NCI-H2196 (cell line): Measurements from ENCODE around the gene MFNG.
"Not testable (repeated sequence)": the region's sequence is repeated elsewhere in the genome, so short reads cannot be mapped to it uniquely, and the experiment has no call there.

Experiments used
- DNase-seq: peaks from one replicate; lab custom pipeline; 2025; ENCODE audit not compliant: unreplicated experiment; lab: John Stamatoyannopoulos, UW

The MFNG gene

DNA sequence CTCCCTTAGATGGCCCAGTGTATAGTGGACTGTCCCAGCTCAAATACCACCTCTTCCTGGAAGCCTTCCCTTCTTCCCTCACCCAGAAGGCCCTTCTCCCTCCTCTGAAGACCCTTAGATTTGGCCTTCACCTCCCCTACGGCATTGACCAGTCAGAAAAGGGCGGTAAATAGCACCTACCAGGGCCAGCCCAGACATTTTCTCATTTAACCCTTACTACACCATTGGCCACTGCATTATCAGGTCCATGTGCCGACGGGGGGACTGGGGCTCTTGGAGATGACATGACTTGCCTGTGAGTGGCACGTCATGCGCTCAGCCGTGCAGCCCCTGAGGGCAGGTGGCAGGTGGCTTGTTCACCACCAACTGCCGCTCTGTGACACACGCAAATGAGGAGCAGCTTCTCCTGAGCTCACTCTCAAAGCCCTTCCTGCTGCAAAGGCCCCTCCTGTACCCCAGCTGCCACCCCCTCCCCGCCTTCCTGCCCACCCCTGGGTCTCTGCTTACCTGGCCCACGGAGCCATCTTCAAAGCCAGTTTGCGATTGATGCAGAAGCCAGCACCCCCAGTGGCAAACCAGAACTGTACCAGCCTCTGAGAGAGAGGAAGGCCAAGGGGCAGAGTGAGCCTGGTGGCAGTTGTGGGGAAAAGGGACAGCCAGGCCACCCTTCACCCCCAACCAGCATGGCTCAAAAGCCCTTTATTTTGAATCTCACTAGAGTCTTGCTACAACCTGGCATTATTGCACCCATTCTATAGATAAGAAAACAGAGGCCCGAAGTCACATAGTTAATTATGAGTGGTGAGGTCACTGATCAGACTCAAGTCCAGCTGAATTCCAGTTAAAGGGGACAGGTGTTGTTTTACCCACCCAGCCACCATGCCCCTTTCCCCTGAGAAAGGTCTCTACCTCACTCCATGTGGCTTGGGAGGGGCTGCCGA is 9.5 kb downstream of the MFNG start:
- DNase-seq = no peak

DNA sequence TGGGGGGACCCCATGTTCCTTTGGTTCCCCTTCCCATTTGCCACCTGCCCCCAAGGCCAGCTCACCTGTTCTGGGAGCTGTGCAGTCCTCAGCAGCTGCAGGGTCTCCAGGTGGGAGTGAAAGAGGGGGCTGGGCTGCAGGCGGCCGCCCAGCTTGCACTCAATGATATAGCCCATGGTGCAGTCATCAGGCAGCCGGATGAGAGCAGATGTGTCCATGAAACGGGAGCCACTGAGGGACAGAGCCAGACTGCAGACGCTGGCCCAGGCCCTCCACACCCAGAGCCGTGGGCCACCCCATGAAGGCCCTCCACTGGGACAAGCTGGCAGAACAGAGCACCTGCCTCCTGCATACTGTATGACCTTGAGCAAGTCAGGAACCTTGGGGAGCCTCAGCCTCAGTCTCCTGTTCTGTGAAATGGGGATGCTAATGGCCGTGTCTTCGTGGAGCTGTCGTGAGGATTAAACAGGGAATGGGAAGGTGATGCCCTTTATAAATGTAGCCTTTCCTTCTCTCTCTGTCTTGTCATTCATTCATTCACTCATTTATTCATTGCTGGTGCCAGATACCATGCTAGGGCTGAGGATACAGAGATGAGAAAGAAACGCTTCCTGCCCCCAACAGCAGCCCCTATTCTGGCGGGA is 11.6 kb downstream of the MFNG start:
- DNase-seq = no peak

DNA sequence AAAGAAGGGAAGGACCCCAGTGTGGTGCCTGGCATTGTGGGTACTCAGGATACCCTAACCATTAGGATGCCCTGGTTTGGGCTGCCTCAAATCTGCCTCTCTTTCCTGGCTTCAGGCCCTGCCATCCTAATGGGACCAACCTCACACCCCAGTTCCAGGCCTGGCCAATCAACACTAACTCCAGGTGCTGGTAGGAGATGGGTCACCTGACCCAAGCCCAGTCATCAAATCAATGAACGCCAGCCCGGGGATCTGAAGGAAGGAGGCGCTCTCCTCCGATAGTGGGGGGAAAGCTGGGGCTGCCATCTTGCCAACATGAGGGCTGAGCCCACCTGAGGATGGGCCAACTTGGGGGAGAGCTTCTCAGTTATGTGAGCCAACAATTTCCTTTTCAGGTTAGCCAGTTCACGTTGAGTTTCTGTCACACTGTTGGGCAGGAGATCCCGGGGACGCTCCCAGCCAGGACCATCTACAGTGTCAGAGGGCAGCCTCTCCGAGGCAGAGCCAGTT is 12.7 kb downstream of the MFNG start:
- no peak for DNase-seq

DNA sequence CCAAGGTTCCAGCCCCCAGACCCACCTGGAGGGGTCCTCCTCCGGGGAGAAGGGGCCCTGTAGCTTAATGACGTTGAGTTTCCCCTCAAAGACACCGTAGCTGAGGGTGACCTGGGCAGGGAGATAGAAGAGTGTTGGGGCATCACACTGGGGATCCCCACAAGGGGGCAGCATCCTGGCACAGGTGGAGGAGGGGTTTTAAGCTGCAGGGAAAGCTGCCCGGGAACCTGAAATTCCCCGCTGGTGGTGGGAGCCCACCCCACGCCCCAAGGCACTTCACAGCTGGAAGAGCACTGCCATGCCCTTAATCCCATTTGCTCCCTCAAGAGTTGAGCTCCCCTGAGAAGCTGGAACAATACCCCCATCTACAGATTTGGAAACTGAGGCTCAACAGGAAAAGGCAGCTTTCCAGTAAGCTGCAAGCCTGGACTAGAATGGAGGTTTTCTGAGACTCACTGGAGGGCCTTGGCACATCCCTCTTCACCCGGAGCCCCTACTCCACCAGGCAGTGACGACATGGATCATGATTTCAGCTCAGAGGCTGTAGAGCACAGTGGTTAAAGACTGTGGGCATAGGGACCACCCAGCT is 13.7 kb downstream of the MFNG start:
- DNase-seq = peak; percentile 7

DNA sequence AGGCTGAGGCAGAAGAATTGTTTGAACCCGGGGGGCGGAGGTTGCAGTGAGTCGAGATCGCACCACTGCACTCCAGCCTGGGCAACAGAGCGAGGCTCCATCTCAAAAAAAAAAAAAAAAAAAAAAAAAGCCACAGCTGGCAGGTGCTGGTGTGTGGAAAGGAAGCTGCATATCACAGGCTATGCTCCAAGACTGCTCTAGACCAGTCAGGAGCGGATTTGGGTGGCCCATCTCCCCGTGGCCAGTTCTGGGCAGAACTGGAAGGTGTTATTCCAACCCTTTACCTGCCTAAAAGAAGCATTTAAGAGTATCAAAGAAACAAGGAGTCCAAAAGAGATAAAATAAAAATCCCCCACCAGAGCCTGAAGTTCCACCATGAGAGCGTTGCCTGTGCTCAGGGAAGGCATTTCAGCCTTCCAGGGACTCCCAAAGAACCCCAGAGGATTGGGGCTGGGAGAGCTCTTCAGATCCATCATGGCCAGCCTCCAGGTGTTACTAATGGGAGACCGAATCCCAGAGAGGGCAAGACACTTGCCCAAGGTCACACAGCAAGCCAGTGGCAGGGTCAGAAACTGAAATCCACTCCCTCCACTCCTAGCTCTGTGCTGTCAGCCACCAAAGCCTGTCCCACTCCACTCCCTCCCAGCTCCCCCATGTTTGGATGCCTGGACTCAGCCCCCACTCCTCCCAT is 14.3 kb downstream of the MFNG start:
- no peak for DNase-seq

DNA sequence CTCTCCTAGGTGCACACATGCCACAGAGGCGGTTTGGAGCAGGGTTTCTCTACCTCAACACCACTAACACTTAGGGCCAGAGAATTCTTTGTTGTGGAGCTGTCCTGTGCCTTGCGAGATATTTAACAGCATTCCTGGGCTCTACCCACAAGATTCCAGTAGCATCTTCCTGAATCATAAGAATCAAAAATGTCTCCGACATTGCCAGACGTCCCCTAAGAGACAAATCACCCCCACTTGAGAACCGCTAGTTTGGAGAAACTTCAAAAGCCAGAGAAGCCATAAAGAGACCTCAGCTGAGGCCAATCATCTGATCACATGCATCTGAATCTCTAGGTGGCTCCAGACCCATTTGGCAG is 16.1 kb downstream of the MFNG start:
- no peak for DNase-seq

DNA sequence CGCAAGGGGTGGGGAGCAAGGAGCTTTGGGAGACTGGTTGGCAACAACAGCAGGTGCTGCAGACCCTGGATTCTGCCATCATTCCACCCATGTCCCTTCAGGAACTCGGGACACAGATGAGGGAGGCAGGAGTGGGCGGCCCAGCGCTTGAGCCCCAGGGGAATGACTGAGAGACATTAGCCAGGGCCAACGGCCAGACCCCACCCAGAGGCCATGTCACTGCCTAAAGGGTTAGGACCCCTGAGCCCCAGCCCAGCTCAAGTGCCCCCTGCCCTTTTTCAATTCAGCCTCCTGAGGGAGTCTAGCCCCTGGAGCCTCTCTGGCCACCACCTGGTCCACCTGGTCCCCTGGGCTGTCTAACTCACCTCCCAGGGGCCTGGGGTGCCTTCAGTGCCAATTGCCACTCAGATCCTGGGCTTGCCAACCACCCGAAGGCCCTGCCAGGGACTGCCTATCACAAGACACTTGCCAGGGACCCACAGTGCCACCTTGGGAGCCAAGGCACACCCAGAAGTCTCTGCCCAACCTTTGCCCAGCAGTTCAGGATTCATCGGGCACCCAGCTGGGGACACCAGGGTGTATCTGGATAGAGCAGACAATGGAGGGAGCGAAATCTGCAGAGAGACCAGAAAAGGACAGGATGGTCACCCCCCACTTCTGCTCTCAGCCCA is 16.6 kb downstream of the MFNG start:
- no peak for DNase-seq

DNA sequence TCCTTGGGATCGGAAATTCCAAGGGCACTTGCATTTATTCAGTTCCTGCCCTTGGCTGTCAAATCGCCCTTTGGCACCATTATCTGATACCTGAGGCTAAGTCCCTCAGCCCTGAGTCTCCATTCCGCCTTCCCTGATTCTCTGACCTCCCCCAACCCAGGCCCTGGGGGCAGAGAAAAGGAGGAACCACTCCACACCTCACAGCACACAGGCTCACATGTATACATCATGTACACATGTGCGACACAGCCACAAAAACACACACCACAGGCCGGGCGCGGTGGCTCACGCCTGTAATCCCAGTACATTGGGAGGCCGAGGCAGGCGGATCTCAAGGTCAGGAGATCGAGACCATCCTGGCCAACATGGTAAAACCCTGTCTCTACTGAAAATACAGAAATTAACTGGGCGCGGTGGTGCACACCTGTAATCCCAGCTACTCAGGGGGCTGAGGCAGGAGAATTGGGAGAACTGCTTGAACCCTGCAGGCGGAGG is 17.9 kb downstream of the MFNG start:
- not testable (repeated sequence) for DNase-seq

DNA sequence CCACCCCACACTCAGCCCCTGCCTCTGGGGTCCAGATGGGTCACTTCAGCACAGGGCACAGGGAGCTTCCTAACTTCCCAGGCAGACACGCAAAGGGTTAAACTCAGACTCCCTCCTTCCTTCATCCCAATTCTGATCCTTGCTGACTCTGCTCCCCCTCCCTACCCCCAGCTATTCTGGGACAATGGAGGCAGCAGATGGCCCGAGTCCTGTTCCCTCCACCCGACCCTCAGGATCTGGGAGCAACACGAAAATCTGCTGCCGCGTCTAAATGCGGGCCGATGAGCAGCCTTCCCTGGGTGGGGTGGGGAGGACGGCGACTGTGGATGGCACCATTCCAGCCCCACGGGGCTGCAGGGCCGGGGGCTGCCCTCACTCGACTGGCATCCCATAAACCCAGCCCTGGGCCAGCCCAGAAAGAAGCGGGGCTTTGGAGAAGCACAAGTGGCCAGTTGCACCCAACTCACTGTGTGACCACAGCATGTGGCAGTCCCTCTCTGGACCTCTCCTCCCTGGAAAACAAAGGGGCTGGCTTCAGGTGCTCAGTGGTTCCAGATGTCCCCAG is 18.7 kb downstream of the MFNG start:
- DNase-seq = no peak

DNA sequence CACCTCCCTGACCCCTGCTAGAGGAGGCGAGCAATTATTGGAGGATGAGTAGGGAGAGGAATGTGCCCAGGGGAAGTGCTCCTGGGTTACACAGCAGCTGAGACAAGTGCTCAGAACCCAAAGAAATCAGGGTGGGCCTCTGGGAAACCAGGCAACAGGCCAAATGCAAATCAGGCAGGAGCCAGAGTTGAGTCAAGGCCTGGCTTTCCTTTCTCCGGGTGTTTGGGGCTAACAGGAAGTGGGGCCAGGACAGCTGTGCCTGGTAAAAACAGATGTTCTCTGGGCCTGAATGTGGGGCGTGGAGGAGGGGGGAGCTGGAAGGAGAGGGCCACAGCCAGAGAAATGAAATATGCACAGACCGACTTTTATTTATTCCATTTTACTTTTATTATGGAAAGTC is 22.0 kb downstream of the MFNG start:
- DNase-seq = no peak

DNA sequence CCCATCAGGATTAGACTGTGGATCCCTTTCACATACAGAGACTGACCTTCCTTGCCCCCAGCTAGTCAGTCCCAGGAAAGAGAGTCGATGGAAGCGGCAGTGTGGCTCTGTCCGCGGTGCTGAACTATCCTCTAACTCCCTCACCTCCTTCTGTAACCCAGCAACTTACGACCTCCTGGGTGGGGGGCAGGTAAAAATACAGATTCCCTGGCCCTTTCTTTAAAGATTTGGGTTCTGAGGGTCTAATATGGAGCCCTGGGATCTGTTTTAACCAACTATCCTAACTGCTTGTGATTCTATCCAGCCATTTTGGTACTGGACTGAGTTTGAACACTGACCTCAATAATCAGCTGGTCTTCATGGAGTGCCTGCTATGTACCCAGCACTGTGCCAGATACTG is 23.2 kb downstream of the MFNG start:
- no peak for DNase-seq

DNA sequence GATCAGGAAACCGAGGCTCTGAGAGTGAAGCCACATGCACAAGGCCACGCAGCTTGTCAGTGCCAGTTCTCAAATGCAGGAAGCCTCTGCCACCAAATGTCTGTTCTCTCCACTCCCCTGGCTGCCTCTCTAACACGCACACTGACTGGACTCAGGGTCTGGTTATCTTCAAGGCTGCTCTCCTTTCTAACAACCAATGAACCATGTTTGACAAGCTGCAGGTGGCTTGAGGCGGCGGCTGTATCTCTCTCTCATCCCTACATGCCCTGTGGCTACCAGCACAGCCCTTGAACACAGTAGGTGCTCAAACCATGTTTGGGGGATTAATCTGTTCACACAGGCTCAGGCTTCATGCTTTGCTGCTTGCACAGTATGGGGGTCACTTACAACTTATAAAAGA is 23.7 kb downstream of the MFNG start:
- no peak for DNase-seq

DNA sequence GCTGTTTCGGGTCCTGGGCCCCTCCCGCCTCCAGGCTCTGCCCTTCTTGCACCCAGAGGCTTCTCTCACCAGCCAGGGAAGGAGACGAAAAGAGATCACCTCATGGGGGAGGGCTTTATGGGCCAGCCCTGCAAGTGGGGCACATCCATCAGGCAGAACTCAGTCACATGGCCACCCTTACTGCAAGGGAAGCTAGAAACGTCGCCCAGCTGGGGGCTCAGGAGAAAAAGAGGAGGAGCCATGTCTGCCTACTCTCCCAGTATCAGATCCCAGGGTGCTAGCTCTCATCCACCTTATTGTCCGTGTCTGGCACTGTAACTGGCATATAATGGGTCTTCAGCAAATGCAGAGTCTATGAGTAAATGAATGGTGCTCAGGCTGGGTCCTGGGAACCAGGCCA is 24.2 kb downstream of the MFNG start:
- no peak for DNase-seq

DNA sequence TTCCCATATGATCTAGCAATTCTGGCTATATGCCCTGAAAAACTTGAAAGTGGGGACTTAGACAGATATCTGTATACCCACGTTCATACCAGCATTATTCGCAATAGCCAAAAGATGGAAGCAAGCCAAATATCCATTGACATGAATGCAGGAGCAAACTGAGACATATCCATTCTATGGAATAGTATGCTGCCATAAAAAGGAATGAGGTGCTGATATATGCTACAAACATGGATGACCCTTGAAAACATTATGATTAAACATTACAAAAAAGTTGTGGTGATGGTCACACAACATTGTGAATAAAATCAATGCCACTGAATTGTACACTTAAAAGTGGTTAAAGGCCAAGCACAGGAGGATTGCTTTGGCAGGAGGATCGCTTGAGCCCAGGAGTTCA is 25.5 kb downstream of the MFNG start:
- DNase-seq = no peak

DNA sequence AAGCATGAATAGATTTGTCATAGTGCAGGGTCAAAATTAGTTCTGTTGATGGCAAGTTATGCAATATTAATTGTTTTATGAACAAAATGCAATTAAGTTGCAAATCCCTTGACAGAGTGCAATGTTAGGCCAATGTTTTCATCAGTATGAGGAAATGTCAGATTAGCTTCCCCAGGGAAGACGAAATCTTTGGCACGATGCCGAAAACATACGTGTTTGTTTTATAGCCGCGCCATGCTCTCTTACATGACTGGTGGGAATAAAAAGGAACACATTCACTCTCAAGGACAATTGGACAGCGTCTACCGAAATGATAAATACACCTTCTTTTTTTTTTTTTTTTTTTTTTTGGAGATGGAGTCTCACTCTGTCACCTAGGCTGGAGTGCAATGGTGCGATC is 27.0 kb downstream of the MFNG start:
- no peak for DNase-seq

DNA sequence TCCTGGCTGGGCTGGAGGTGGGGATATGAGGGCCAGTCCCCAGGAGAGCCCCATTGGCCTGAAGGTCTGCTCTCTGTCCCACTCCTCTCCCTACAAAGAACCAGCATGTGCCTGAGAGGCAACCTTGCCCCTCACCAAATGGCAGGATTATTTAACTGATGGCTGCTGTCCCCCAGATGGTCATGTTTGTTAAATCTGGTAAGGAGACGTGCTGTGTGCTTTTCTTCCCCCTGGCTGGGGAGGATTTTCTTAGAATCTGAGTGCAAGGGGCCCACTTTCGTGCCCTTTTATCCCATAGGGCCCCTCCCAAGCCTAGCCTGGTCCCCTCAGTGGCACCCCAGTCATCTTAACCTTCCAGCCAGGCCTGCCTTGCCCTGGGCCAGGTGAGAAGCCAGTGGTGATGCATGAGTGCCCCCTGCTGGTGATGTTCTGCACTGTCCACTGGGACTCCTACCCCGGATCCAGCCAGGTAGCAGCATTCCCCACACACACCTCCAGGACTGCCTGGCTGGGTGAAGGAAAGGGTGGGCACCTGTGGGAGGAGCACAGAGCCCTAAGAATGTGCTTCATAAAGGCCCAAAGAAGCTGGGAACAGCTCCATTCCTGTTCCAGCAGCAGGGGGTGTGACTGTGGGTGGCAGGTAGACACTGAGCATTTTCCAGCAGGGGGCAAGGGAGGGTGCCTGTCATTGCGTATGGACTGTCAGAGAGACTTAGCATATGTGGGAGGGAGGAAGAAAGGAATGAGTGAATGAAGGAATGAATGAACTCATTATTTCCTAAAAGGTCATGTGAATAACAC is 28.9 kb downstream of the MFNG start:
- peak; percentile 37 for DNase-seq

DNA sequence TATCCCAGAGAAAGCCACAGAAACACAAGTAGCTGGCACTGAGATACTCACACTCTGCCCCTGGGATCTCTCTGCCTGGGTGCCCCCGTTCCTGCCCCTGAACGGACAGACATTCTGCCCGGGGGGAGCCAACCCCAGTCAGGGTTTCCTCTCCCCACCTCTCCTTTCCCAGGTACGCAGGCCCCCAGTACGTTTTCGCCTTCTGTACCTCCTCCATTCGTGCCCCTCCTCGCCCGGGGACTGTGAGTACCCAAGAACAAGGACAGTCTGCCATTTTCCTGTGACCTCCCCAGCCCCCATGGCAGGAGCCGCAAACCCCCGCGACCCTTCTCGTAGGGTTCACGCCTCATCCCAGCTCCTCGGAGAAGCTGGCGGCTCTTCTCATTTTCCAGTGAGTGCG is 29.8 kb downstream of the MFNG start:
- DNase-seq = no peak

DNA sequence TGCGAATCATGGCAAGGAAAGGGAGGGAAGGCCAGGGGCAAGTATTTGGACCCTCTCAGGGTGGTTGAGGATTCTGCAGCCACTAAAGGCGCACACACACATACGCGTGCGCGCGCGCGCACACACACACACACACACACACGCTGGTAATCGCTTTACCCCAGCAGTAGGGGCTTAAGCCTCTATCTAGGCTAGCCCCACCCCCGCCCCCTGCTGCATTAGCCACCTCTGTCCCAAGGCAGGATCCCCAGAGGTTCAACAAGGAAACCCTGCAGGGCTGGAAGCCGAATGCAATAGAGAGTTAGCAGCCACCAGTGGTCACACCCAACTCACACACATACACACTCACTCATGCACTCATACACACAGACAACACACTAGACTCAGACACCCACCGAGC is 30.3 kb downstream of the MFNG start:
- no peak for DNase-seq

DNA sequence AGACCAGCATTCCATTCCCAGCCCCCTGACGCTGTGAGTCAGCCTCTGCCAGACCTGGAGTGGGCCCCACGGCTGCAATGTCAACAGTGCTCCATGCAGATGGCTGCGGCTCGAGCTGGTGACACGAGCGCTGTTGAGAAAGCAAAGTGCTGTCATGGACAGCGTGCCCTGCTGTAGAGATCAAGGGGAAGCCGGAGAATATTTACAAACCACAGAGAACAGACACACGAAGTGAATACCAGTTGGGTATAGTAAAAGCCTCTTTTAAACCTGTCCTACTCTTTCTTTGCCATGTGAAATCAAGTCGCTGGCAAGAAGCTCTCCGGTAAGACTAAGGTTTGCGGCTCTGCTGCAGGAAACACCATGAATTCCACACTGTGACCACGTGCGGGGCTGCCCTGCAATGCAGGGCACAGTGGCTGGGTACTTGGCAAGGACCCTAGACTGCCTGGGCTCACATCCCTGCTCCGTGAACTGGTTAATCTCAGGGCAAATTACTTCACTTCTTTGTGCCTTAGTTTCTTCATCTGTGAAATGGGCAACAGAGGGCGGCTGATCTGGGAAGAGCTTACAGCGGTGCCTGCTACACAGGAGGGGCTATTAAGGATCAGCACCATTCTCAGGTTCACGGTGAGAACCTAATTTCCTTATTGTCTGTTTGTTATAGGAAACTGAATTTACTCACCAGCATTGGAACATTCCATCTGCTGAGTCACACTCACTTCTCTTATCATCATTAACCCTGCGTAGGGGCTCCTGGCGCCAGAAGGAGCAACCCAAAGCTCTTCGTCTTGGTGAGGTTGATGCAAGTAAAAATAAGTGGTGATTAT is 31.1 kb downstream of the MFNG start:
- no peak for DNase-seq
